GM15510 (cell line): ENCODE measurements around the gene CREBRF.

Experiments used
- POLR2A ChIP-seq: IDR thresholded peaks from 3 replicates; pipeline ENCODE4 v1.6.1; 2011; ENCODE audit warnings: borderline replicate concordance; ENCODE audit not compliant: insufficient read length; ENCODE audit errors: extremely low read depth

Gene CREBRF

GRCh38 chr5:173161148-173161547 is 105.0 kb downstream of the CREBRF start:
- no peak for TF ChIP-seq POLR2A

- TF ChIP-seq POLR2A = no peak
Measured at GRCh38 chr5:173163219-173163618, 107.1 kb downstream of the CREBRF start.

GRCh38 chr5:173165177-173166016 is 109.2 kb downstream of the CREBRF start:
- TF ChIP-seq POLR2A = no peak

GRCh38 chr5:173172166-173172565 is 116.0 kb downstream of the CREBRF start:
- TF ChIP-seq POLR2A = no peak

GRCh38 chr5:173175523-173175922 is 119.4 kb downstream of the CREBRF start:
- TF ChIP-seq POLR2A = no peak

GRCh38 chr5:173178369-173178910 is 122.3 kb downstream of the CREBRF start:
- no peak for TF ChIP-seq POLR2A

GRCh38 chr5:173180331-173180730 is 124.2 kb downstream of the CREBRF start:
- no peak for TF ChIP-seq POLR2A

GRCh38 chr5:173187054-173187743 is 131.0 kb downstream of the CREBRF start:
- TF ChIP-seq POLR2A = no peak

- no peak for TF ChIP-seq POLR2A
Measured at GRCh38 chr5:173188280-173188679, 132.1 kb downstream of the CREBRF start.
